C4-2B (cell line): ENCODE data around the gene TGFBR3.

Experiments
- H3K27ac ChIP-seq: fragments of 450-650 bp; 2 replicates; pipeline ENCODE4 v1.5.1; 2017
- ZFX ChIP-seq: fragments of 450-650 bp; IDR thresholded peaks from 2 replicates; pipeline ENCODE4 v1.6.1; 2017
- TF ChIP-seq, protein P1 (sequence below): fragments of 450-650 bp; conservative IDR thresholded peaks from 2 replicates; pipeline ENCODE4 v1.5.1; 2017; ENCODE audit warnings: mild to moderate bottlenecking

TGFBR3 gene

DNA sequence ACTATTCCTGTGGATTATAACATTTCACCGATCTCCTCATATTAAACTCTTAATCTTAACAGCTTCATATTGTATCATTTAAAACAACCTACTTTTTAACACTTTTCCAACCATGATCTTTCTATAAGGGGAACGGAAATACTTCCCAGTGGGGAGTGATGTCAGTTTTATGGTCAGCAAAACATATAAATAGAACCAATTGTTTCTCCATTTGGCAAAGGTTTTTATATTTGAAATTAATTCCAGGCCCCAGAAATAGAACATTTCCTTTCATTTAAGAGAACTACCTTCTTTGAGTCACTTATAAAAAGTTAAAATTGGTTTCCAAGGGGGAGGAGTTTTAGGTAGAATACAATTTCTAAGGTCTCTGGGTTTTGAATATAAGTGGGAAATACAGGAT lies 189.6 kb downstream of the TGFBR3 start:
- no peak overlapping the region for H3K27ac ChIP-seq
- no peak for TF ChIP-seq ZFX
- TF ChIP-seq, protein P1, sequence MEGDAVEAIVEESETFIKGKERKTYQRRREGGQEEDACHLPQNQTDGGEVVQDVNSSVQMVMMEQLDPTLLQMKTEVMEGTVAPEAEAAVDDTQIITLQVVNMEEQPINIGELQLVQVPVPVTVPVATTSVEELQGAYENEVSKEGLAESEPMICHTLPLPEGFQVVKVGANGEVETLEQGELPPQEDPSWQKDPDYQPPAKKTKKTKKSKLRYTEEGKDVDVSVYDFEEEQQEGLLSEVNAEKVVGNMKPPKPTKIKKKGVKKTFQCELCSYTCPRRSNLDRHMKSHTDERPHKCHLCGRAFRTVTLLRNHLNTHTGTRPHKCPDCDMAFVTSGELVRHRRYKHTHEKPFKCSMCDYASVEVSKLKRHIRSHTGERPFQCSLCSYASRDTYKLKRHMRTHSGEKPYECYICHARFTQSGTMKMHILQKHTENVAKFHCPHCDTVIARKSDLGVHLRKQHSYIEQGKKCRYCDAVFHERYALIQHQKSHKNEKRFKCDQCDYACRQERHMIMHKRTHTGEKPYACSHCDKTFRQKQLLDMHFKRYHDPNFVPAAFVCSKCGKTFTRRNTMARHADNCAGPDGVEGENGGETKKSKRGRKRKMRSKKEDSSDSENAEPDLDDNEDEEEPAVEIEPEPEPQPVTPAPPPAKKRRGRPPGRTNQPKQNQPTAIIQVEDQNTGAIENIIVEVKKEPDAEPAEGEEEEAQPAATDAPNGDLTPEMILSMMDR, result no peak

DNA sequence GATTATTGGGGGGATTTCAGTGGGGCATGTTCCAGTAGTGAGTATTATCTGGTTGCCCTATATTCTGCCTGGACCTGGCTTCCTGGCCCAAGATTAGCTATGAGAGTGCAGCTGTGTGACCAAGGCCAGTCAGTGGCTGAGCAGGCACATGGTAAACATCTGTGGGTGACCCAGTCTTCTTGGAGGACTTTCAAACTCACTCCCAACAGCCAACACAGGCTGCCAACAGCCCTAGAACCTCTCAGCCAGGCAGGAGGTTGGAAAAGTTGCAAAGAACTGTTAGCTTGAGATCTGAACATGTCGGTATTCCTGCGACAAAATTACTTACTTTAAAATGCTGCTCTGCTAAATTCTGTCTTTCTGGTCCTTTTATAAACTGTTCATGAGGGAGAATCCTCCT lies 192.4 kb downstream of the TGFBR3 start:
- no peak for TF ChIP-seq ZFX
- TF ChIP-seq, protein P1, result no peak
- H3K27ac ChIP-seq, result no peak overlapping the region

DNA sequence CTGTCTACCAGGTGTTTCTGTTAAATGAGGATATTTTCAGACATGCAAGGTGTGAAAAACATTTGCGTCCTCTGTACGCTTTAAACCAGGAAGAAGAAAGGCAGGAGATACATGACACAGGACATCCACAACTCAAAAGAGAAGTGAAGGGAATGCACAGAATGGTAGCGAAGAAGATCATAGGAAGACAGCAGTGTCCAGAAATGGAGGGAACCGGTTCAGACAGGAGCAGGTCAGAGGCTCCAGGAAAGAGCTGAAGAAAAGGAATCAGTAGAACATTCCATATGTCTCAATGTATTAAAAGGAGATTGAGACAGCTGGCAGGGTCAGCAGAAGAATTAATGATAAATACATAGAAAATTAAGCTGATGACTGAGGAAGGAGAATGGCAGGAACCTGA lies 194.4 kb downstream of the TGFBR3 start:
- TF ChIP-seq, protein P1, result no peak
- TF ChIP-seq ZFX, result no peak
- no peak overlapping the region for H3K27ac ChIP-seq

DNA sequence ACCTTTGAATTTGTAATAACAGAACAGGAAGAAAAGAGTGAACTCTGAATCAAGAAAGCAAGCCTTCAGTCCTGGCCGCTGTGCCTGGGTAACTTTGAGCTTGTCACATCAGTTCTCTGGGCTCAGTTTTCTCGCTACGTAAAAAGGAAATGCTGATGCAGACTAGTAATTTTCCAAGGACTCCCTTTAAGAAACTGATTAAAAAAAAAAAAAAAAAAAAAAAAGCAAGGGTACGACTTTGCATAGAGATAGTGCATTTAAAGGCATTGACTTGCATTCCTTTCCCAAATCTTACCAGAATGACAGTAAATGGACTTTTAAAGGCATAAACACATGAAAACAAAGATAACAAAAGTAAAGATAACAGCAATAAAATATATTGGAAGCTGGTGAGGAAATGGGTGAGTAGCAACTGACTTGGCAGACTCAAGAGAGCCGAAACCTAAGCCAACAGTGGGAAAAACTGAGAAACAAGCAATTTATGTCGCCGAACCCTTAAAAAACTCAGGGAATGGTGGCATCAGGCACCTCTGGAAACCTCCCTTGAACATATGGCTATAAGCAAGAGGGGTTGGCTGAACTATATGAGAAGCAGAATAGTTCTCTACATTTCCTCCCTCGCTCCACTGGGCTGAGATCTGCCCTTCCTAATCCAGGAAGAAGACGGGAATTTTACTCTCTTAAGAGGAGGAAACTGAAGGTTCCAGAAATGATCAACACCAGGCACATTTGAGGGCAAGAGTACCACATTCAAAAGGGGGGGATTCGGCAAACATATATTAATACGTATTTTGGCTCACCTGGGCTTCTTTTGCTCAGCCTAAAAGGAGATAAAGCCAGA lies 196.1 kb downstream of the TGFBR3 start:
- TF ChIP-seq, protein P1, result no peak
- no peak for TF ChIP-seq ZFX
- H3K27ac ChIP-seq, result peak overlapping the region; percentile 70; the same call in 1 of the 2 replicates

DNA sequence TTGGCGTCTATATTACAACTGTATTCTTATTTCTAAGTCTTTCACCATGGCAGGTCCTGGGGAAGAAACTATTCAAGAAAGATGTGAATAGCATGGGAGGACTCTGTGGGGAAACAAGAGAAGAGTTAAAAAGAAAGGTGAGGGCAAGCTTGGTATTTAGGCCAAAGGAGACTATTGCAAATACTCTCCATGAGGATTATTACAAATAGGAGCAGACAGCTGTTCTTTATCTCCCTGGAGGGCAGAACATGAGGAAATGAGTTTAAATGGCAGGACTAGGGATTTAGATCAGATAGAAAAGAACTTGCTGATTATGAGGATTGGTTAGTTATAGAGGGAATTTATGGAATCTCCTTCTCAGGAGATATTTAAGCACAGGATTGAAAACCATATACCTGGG lies 198.5 kb downstream of the TGFBR3 start:
- H3K27ac ChIP-seq, result no peak overlapping the region
- TF ChIP-seq ZFX, result no peak
- TF ChIP-seq, protein P1, result no peak

DNA sequence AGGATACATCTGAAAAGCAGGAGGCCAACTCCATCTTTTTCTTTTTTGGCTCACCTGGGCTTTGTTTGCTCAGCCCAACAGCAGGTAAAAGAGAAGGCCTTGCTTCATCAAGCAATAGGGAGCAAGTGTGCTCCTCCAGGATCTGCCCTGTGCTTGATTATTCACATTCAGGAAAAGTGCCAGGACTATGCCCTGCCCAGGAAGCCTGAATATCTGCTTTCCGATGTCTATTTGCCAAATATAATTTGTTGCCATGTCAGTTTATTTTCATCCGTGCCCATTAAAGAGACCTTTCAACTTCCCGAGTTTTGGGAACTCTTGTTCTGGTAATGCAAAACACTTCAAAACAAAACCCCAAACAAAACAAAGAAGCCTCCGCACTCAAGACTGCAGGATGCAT lies 200.0 kb downstream of the TGFBR3 start:
- TF ChIP-seq, protein P1, result no peak
- TF ChIP-seq ZFX, result no peak
- peak overlapping the region; percentile 46; the same call in 1 of the 2 replicates for H3K27ac ChIP-seq

DNA sequence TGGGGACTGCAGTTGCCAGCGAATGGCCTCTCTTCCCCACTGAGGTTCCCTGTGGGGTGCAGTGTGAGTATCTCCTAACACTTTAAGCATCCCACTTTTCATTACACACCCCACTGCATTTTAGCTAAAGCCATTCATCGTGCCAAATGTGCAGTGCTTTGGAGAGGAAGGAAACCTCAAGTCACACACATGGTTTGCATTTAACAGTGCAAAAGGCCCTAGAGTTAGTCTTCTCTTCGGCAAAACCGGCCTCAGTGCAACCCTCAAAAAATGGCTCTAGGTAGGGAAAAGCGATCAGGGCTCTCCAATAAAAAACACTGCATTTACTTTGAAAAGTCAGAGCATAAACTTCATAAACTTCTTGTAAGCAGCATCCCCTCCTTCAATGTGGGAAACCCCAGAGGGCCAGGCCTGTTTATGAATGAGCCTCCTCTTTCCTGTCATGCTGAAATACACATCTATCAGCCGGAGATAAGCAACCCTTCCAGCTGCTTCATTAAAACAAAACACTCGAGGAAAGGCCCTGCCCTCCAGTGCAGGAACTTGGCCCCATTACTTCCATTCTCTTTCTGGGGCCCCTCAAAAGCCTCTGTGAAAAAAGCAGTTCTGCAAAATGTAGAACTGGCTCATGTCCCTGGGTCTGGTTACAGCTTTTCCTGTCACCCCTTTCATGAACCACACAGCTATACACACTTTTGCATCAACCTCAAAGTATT lies 201.3 kb downstream of the TGFBR3 start:
- TF ChIP-seq, protein P1, result no peak
- no peak for TF ChIP-seq ZFX
- no peak overlapping the region; the same call in none of the 2 replicates for H3K27ac ChIP-seq
